IPS-11a (cell line): ENCODE results near the gene PTPRK.

ENCODE experiments used
- H3K4me3 ChIP-seq: one replicate; pipeline ENCODE4 v1.5.1; 2013; ENCODE audit warnings: low read depth, low read length, control low read depth

The PTPRK gene

GRCh38 chr6:128351255-128351514, 169.2 kb downstream of the PTPRK start:
- no peak overlapping the region for H3K4me3 ChIP-seq

GRCh38 chr6:128350416-128351254, 169.8 kb downstream of the PTPRK start:
- H3K4me3 ChIP-seq = no peak overlapping the region

GRCh38 chr6:128347123-128347522, 173.3 kb downstream of the PTPRK start:
- H3K4me3 ChIP-seq = no peak overlapping the region

GRCh38 chr6:128346569-128346968, 173.8 kb downstream of the PTPRK start:
- no peak overlapping the region for H3K4me3 ChIP-seq

GRCh38 chr6:128345278-128345677, 175.1 kb downstream of the PTPRK start:
- H3K4me3 ChIP-seq = no peak overlapping the region

- H3K4me3 ChIP-seq = no peak overlapping the region
These were observed 176.7 kb downstream of the PTPRK start for GRCh38 chr6:128343706-128344105.

- no peak overlapping the region for H3K4me3 ChIP-seq
These were observed 180.6 kb downstream of the PTPRK start for GRCh38 chr6:128339635-128340450.

- H3K4me3 ChIP-seq = no peak overlapping the region
These were observed 182.8 kb downstream of the PTPRK start for GRCh38 chr6:128337619-128338018.

GRCh38 chr6:128336436-128337095, 183.8 kb downstream of the PTPRK start:
- no peak overlapping the region for H3K4me3 ChIP-seq

- no peak overlapping the region for H3K4me3 ChIP-seq
These were observed 184.4 kb downstream of the PTPRK start for GRCh38 chr6:128335963-128336362.

- no peak overlapping the region for H3K4me3 ChIP-seq
These were observed 186.7 kb downstream of the PTPRK start for GRCh38 chr6:128333581-128334223.

GRCh38 chr6:128327890-128328289, 192.5 kb downstream of the PTPRK start:
- no peak overlapping the region for H3K4me3 ChIP-seq

- no peak overlapping the region for H3K4me3 ChIP-seq
These were observed 197.4 kb downstream of the PTPRK start for GRCh38 chr6:128323011-128323410.

GRCh38 chr6:128319946-128320345, 200.5 kb downstream of the PTPRK start:
- H3K4me3 ChIP-seq = no peak overlapping the region

- H3K4me3 ChIP-seq = no peak overlapping the region
These were observed 201.2 kb downstream of the PTPRK start for GRCh38 chr6:128319157-128319556.

GRCh38 chr6:128316258-128316929, 204.0 kb downstream of the PTPRK start:
- H3K4me3 ChIP-seq = no peak overlapping the region

- no peak overlapping the region for H3K4me3 ChIP-seq
These were observed 206.2 kb downstream of the PTPRK start for GRCh38 chr6:128314190-128314589.

- H3K4me3 ChIP-seq = no peak overlapping the region
These were observed 208.3 kb downstream of the PTPRK start for GRCh38 chr6:128311944-128312570.

GRCh38 chr6:128310451-128310850, 209.9 kb downstream of the PTPRK start:
- H3K4me3 ChIP-seq = no peak overlapping the region

GRCh38 chr6:128307671-128308070, 212.7 kb downstream of the PTPRK start:
- H3K4me3 ChIP-seq = no peak overlapping the region
